ENCODE data around the gene CATSPERZ.
"Not testable (repeated sequence)": the region's sequence is repeated elsewhere in the genome, so short reads cannot be mapped to it uniquely, and the experiment has no call there.

Gene CATSPERZ

DNA sequence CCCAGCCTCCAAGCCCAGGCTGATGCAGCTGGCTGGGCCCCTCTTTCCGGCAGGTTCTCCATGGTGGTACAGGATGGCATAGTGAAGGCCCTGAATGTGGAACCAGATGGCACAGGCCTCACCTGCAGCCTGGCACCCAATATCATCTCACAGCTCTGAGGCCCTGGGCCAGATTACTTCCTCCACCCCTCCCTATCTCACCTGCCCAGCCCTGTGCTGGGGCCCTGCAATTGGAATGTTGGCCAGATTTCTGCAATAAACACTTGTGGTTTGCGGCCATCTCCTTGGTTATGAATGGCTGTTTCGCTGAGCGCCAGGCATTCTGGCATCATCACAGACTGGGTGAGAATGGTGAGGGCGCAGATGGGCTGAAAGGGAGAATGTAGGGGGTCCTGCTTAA lies 21.4 kb downstream of the CATSPERZ start:
- Histone ChIP-seq H3K9ac (ENCODE audit: low read depth, low read length, poor library complexity, severe bottlenecking) (no peak overlapping the region), H3K79me2 (ENCODE audit: insufficient read depth, low read length) (peaks cover 31% of the 10 kb centered on the region), H3K36me3 (ENCODE audit: insufficient read depth, low read length) (no peaks in the 10 kb centered on the region), H3K9me2 (replicated peaks; ENCODE audit: low read depth, low read length) (no peaks in the 10 kb centered on the region), H3K27me3 (ENCODE audit: insufficient read depth, low read length, poor library complexity, severe bottlenecking) (no peaks in the 10 kb centered on the region), H3K4me1 (ENCODE audit: insufficient read depth, low read length, poor library complexity, severe bottlenecking) (peaks cover 22% of the 10 kb centered on the region), H3F3A (ENCODE audit: low read depth) (peaks cover 7% of the 10 kb centered on the region; the same call in 1 of the 2 replicates), H3K9me3 (ENCODE audit: insufficient read depth, low read depth, low read length) (no peaks in the 10 kb centered on the region), H4K20me1 (ENCODE audit: insufficient read depth, low read length, poor library complexity, severe bottlenecking) (peaks cover 6% of the 10 kb centered on the region), H2AFZ (ENCODE audit: low read length) (no peak overlapping the region), H3K4me2 (ENCODE audit: low read depth, low read length, poor library complexity, severe bottlenecking) (no peak overlapping the region), H3K4me3 (ENCODE audit: low read length, poor library complexity, severe bottlenecking) (no peak overlapping the region)
- TF ChIP-seq CTCF (conservative IDR thresholded peaks at IDR 0.05; ENCODE audit: low read length): no peak
- no peak for TF ChIP-seq EZH2phosphoT487 (IDR thresholded peaks at IDR 0.05; ENCODE audit: borderline replicate concordance)

GRCh38 chr11:64322925-64323260 lies 22.7 kb downstream of the CATSPERZ start:
- peaks cover 24% of the 10 kb centered on the region for H3K79me2 ChIP-seq (ENCODE audit: insufficient read depth, low read length)
- H3K4me3 ChIP-seq (ENCODE audit: low read length, poor library complexity, severe bottlenecking): no peak overlapping the region
- H3K27me3 ChIP-seq (ENCODE audit: insufficient read depth, low read length, poor library complexity, severe bottlenecking): no peaks in the 10 kb centered on the region
- no peak overlapping the region for H3K4me2 ChIP-seq (ENCODE audit: low read depth, low read length, poor library complexity, severe bottlenecking)
- H3K9ac ChIP-seq (ENCODE audit: low read depth, low read length, poor library complexity, severe bottlenecking): no peak overlapping the region
- H3K4me1 ChIP-seq (ENCODE audit: insufficient read depth, low read length, poor library complexity, severe bottlenecking): peaks cover 22% of the 10 kb centered on the region
- no peaks in the 10 kb centered on the region for H4K20me1 ChIP-seq (ENCODE audit: insufficient read depth, low read length, poor library complexity, severe bottlenecking)
- H3K9me2 ChIP-seq (replicated peaks; ENCODE audit: low read depth, low read length): no peaks in the 10 kb centered on the region
- H3K9me3 ChIP-seq (ENCODE audit: insufficient read depth, low read depth, low read length): no peaks in the 10 kb centered on the region
- TF ChIP-seq EZH2phosphoT487 (IDR thresholded peaks at IDR 0.05; ENCODE audit: borderline replicate concordance) (no peak), CTCF (conservative IDR thresholded peaks at IDR 0.05; ENCODE audit: low read length) (no peak)
- H2AFZ ChIP-seq (ENCODE audit: low read length): no peak overlapping the region
- H3F3A ChIP-seq (ENCODE audit: low read depth): no peaks in the 10 kb centered on the region
- H3K36me3 ChIP-seq (ENCODE audit: insufficient read depth, low read length): no peaks in the 10 kb centered on the region

DNA sequence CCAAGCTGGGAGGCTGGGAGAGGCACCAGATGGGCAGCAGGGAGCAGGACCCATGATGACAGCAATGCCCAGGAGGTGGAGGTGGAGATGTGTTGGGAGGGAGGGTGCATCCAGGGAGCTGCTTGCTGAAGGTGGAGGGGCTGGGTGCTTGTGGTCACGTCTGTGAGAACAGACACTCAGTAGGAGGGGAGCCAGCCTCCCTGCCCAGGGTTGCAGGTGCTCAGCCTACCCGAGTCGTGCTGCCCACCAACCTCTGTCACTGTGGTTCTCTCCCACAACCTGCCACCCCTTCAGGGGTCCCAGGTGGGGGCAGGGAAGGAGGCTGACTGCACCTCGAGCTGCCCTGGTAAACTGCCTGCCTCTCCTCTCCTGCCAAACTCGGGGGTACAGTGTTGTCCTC lies 23.2 kb downstream of the CATSPERZ start:
- no peaks in the 10 kb centered on the region for H3K27me3 ChIP-seq (ENCODE audit: insufficient read depth, low read length, poor library complexity, severe bottlenecking)
- no peak overlapping the region for H3K4me2 ChIP-seq (ENCODE audit: low read depth, low read length, poor library complexity, severe bottlenecking)
- peaks cover 22% of the 10 kb centered on the region for H3K79me2 ChIP-seq (ENCODE audit: insufficient read depth, low read length)
- TF ChIP-seq EZH2phosphoT487 (IDR thresholded peaks at IDR 0.05; ENCODE audit: borderline replicate concordance) (no peak), CTCF (conservative IDR thresholded peaks at IDR 0.05; ENCODE audit: low read length) (no peak)
- H4K20me1 ChIP-seq (ENCODE audit: insufficient read depth, low read length, poor library complexity, severe bottlenecking): no peaks in the 10 kb centered on the region
- H3K9me2 ChIP-seq (replicated peaks; ENCODE audit: low read depth, low read length): no peaks in the 10 kb centered on the region
- no peaks in the 10 kb centered on the region for H3K36me3 ChIP-seq (ENCODE audit: insufficient read depth, low read length)
- H3K4me1 ChIP-seq (ENCODE audit: insufficient read depth, low read length, poor library complexity, severe bottlenecking): peaks cover 21% of the 10 kb centered on the region
- H3F3A ChIP-seq (ENCODE audit: low read depth): no peaks in the 10 kb centered on the region
- no peak overlapping the region for H3K4me3 ChIP-seq (ENCODE audit: low read length, poor library complexity, severe bottlenecking)
- H3K9ac ChIP-seq (ENCODE audit: low read depth, low read length, poor library complexity, severe bottlenecking): no peak overlapping the region
- no peak overlapping the region for H2AFZ ChIP-seq (ENCODE audit: low read length)
- H3K9me3 ChIP-seq (ENCODE audit: insufficient read depth, low read depth, low read length): no peaks in the 10 kb centered on the region

DNA sequence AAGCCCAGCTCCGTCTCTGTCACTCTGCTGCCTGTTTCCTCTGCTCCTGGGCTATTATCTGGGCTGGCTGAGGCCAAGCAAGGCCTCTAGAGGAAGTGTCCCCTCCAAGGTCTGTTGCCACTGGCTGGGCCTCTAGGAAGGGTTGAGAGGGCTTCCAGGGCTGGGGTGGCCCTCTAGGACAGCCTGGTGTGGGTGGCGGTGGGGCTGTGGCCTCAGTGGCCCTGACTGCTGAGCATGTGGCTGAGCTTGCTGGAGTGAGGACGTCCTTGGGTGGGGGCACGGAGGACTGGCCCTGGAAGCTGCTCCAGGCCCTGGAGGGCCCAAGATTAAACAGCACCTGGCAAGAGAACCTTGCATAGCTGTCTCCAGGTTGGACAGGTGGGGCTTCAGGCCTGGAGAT lies 23.8 kb downstream of the CATSPERZ start:
- peaks cover 16% of the 10 kb centered on the region for H3K79me2 ChIP-seq (ENCODE audit: insufficient read depth, low read length)
- not testable (repeated sequence) for H2AFZ ChIP-seq (ENCODE audit: low read length); H3F3A ChIP-seq (ENCODE audit: low read depth); H3K4me3 ChIP-seq (ENCODE audit: low read length, poor library complexity, severe bottlenecking); H3K36me3 ChIP-seq (ENCODE audit: insufficient read depth, low read length); H3K4me2 ChIP-seq (ENCODE audit: low read depth, low read length, poor library complexity, severe bottlenecking); H3K9me2 ChIP-seq (replicated peaks; ENCODE audit: low read depth, low read length); H3K27me3 ChIP-seq (ENCODE audit: insufficient read depth, low read length, poor library complexity, severe bottlenecking); H3K9ac ChIP-seq (ENCODE audit: low read depth, low read length, poor library complexity, severe bottlenecking); H3K9me3 ChIP-seq (ENCODE audit: insufficient read depth, low read depth, low read length); H4K20me1 ChIP-seq (ENCODE audit: insufficient read depth, low read length, poor library complexity, severe bottlenecking)
- peaks cover 17% of the 10 kb centered on the region for H3K4me1 ChIP-seq (ENCODE audit: insufficient read depth, low read length, poor library complexity, severe bottlenecking)
